ENCODE measurements around the gene ASB16. TPM values are rescaled to one million over a fixed set of nuclear protein-coding genes. Genes with fewer than 3 reads are reported as not detected.

ASB16 gene
- total RNA-seq, 1 donor from 2014 or later: not detected

GRCh38 chr17:44207743-44208142 is 37.2 kb downstream of the ASB16 start:
- Mint-ChIP-seq H3K4me3 (peak overlapping the region; percentile 74), H3K9me3 (no peaks in the 10 kb centered on the region), H3K27me3 (ENCODE audit: insufficient read depth, low read depth) (peaks cover 7% of the 10 kb centered on the region), H3K36me3 (peaks cover 15% of the 10 kb centered on the region), H3K4me1 (peaks cover 10% of the 10 kb centered on the region), H3K27ac (no peak overlapping the region)
- peaks cover 3% of the 10 kb centered on the region for H3K36me3 ChIP-seq
- TF ChIP-seq, protein P1, sequence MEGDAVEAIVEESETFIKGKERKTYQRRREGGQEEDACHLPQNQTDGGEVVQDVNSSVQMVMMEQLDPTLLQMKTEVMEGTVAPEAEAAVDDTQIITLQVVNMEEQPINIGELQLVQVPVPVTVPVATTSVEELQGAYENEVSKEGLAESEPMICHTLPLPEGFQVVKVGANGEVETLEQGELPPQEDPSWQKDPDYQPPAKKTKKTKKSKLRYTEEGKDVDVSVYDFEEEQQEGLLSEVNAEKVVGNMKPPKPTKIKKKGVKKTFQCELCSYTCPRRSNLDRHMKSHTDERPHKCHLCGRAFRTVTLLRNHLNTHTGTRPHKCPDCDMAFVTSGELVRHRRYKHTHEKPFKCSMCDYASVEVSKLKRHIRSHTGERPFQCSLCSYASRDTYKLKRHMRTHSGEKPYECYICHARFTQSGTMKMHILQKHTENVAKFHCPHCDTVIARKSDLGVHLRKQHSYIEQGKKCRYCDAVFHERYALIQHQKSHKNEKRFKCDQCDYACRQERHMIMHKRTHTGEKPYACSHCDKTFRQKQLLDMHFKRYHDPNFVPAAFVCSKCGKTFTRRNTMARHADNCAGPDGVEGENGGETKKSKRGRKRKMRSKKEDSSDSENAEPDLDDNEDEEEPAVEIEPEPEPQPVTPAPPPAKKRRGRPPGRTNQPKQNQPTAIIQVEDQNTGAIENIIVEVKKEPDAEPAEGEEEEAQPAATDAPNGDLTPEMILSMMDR (IDR thresholded peaks at IDR 0.05): no peak
- TF ChIP-seq EZH2 (IDR thresholded peaks at IDR 0.05): no peak
- TF ChIP-seq EZH2phosphoT487 (IDR thresholded peaks at IDR 0.05): no peak
- no peak overlapping the region for H3K4me2 ChIP-seq
- H3K79me2 ChIP-seq (ENCODE audit: low read depth): no peaks in the 10 kb centered on the region
- no peak overlapping the region for H3K9ac ChIP-seq
- H3K27ac ChIP-seq: no peak overlapping the region
- no peaks in the 10 kb centered on the region for H3K4me1 ChIP-seq
- H2AFZ ChIP-seq (replicated peaks): no peak overlapping the region
- H3K4me3 ChIP-seq: no peak overlapping the region
- peaks cover 38% of the 10 kb centered on the region for H3F3A ChIP-seq (ENCODE audit: low read depth)
- H3K9me3 ChIP-seq (ENCODE audit: low read depth): no peaks in the 10 kb centered on the region
- H3K27me3 ChIP-seq: no peaks in the 10 kb centered on the region
- H4K20me1 ChIP-seq (ENCODE audit: low read depth): peaks cover 24% of the 10 kb centered on the region
- DNase-seq (ENCODE audit: low spot score): no peak

DNA sequence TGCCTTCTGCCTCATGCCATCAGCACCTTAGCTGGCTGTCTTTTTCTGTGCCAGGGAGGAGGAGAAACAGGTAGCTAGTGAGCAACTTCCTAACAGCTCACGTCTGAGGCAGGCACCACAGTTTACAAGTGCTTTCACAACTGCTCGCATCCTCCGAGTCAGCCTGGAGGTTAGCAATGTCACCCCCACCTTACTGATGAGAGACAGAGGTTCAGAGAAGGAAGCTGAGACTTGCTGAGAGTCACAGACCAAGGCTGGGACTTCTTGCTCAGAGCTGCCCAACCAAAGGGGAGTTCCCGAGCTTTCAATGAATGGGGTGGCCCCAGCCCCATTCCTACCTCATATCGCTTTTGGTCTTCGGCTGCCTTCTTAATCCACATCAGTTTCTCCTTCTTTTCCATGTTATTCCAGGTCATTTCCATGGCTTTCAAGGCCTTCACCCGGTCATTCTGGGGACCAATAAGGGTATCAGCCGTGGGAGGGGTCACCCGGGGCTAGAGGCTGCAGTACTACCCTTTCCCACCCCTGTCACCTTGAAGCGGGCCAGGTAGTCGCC is 39.4 kb downstream of the ASB16 start:
- H3K27ac Mint-ChIP-seq: no peak overlapping the region
- DNase-seq (ENCODE audit: low spot score): no peak
- H3K4me3 ChIP-seq: no peak overlapping the region
- H3K4me2 ChIP-seq: no peak overlapping the region
- TF ChIP-seq, protein P1 (IDR thresholded peaks at IDR 0.05): no peak
- TF ChIP-seq EZH2 (IDR thresholded peaks at IDR 0.05) (no peak), EZH2phosphoT487 (IDR thresholded peaks at IDR 0.05) (no peak)
- no peak overlapping the region for H2AFZ ChIP-seq (replicated peaks)
- peaks cover 8% of the 10 kb centered on the region for H3K4me1 Mint-ChIP-seq
- no peaks in the 10 kb centered on the region for H3K27me3 ChIP-seq
- no peaks in the 10 kb centered on the region for H3K9me3 Mint-ChIP-seq
- no peaks in the 10 kb centered on the region for H3K4me1 ChIP-seq
- peaks cover 19% of the 10 kb centered on the region for H3K36me3 Mint-ChIP-seq
- H3K36me3 ChIP-seq: peaks cover 3% of the 10 kb centered on the region
- H3K9ac ChIP-seq: no peak overlapping the region
- H3K27ac ChIP-seq: no peak overlapping the region
- no peak overlapping the region for H3K4me3 Mint-ChIP-seq
- peaks cover 4% of the 10 kb centered on the region for H3K27me3 Mint-ChIP-seq (ENCODE audit: insufficient read depth, low read depth)
- no peaks in the 10 kb centered on the region for H3K9me3 ChIP-seq (ENCODE audit: low read depth)
- no peaks in the 10 kb centered on the region for H3K79me2 ChIP-seq (ENCODE audit: low read depth)
- peaks cover 24% of the 10 kb centered on the region for H4K20me1 ChIP-seq (ENCODE audit: low read depth)
- peaks cover 20% of the 10 kb centered on the region for H3F3A ChIP-seq (ENCODE audit: low read depth)

DNA sequence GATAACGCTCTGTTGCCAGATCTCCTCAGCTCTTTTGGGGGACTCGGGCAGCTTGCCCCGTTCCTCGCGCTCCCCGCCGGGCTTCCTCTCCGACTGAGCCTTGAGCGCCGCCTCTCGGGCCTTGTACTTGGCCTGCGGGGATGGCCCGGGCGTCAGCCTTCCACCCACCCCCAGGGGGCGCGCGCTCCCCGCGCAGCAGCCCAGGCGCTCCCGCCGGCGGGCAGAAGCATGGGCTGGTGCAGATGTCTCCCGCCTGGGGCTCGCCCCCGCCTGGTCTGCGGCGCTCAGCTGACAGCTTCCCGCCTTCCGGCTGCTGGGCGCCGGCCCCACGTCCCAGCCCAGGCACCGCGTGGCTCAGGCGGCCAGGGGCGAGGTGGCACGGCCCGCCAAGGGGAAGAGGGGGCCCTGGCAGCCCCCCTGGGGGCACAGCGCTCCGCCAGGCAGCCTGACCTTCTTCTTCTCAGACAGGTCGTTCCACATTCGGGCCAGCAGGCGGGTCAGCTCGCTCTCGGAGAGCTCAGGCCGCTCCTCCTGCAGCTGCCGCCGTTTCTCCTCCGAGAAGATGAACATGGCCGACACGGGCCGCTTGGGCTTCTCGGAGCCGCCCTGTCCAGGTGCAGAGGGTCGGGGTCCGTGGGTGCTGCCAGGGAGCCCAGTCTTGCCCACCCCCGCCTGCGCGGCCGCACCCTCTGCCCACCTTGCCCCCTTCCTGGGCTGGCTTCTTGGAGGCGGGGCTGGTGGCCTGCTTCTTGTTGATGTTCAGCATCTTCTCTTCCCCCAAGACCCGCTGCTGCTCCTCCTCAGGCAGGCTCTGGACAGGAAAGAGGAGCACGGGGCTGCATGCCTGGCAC is 40.1 kb downstream of the ASB16 start:
- no peaks in the 10 kb centered on the region for H3K4me1 ChIP-seq
- H3K9me3 Mint-ChIP-seq: no peaks in the 10 kb centered on the region
- H3K27me3 ChIP-seq: no peaks in the 10 kb centered on the region
- H3K27ac Mint-ChIP-seq: no peak overlapping the region
- H3K36me3 ChIP-seq: peaks cover 3% of the 10 kb centered on the region
- no peaks in the 10 kb centered on the region for H3K9me3 ChIP-seq (ENCODE audit: low read depth)
- H3K27me3 Mint-ChIP-seq (ENCODE audit: insufficient read depth, low read depth): peaks cover 4% of the 10 kb centered on the region
- DNase-seq (ENCODE audit: low spot score): peak; percentile 92
- no peak overlapping the region for H3K4me3 ChIP-seq
- peaks cover 2% of the 10 kb centered on the region for H3K79me2 ChIP-seq (ENCODE audit: low read depth)
- peaks cover 25% of the 10 kb centered on the region for H4K20me1 ChIP-seq (ENCODE audit: low read depth)
- H3K9ac ChIP-seq: no peak overlapping the region
- H3K4me3 Mint-ChIP-seq: no peak overlapping the region
- peak overlapping the region; percentile 56 for H3K4me2 ChIP-seq
- no peak for TF ChIP-seq EZH2phosphoT487 (IDR thresholded peaks at IDR 0.05)
- TF ChIP-seq, protein P1 (IDR thresholded peaks at IDR 0.05): peak; percentile 88
- peaks cover 21% of the 10 kb centered on the region for H3K36me3 Mint-ChIP-seq
- no peak overlapping the region for H2AFZ ChIP-seq (replicated peaks)
- H3F3A ChIP-seq (ENCODE audit: low read depth): peaks cover 20% of the 10 kb centered on the region
- no peak overlapping the region for H3K27ac ChIP-seq
- peaks cover 8% of the 10 kb centered on the region for H3K4me1 Mint-ChIP-seq

All from neural progenitor cell (in vitro differentiated cells).